ENCODE results near the gene CNTFR.

Gene CNTFR

DNA sequence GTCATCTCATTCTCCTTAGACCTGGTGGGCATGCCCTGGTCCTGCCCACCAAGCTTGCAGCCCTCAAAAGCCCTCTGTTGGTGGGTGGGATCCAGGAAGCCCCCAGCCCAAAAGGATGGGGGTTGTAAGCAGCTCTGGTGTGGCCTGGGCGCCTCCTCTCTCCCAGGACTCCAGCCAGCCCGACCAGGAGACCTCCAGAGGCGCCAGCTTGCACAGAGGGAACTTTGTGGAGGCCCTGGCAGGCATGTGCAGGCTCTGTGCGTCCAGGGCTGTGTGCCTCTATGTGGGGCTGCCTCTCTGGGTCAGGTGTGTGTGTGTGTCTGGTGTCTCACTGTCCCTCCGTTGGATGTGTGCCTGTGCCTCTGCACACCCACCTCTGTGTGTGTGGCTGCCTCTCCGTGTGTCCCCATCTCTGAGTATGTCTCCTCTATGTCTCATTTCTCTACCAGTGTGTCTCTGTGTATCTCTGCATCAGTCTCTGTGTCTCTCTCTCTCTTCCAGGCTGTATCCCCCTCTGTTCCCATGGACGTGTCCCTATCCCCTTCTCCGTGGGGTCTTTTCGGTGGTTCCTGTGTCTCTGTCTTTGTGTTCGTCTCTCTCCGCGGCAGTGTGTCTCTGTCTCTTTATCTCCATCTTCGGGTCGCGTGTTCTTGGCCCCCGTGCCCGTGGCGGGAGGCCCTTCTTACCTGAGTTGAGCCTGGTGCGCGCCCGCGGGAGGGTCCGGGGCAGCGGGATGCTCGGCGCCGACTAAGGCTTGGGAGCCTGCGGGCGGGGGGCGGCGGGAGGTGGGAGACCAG is 67.2 kb downstream of the CNTFR start:
- DNase-seq = no peak

DNA sequence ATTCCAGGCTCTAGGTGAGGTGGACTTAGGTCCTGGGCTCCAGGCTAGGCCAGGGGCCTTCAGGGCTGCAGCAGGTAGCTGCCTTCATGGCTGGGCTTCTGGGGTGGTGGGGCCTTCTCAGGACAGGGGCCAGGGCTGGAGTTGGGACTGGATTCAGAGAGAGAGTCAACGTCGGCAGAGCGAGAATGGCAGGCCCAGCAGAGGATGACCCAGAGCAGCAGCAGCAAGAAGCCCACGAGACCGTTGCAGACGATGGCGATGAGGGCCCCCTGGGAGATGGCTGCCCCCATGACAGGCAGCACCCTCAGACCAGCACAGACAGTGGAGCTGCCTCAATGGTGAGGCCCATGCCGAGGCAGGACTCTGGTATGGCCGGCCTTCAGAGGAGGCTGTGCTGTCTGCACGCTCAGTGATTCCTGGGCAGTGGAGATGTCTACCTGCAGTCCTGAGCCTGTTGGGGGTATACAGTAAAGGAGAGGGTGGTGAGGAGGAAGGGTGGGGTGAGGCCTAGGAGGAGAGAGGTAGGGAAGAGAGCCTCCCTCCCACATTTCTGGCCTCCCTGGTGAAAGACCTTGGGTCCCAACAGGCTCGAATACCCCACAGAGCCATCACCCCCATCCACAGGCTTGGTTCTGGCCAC is 68.0 kb downstream of the CNTFR start:
- DNase-seq = no peak

DNA sequence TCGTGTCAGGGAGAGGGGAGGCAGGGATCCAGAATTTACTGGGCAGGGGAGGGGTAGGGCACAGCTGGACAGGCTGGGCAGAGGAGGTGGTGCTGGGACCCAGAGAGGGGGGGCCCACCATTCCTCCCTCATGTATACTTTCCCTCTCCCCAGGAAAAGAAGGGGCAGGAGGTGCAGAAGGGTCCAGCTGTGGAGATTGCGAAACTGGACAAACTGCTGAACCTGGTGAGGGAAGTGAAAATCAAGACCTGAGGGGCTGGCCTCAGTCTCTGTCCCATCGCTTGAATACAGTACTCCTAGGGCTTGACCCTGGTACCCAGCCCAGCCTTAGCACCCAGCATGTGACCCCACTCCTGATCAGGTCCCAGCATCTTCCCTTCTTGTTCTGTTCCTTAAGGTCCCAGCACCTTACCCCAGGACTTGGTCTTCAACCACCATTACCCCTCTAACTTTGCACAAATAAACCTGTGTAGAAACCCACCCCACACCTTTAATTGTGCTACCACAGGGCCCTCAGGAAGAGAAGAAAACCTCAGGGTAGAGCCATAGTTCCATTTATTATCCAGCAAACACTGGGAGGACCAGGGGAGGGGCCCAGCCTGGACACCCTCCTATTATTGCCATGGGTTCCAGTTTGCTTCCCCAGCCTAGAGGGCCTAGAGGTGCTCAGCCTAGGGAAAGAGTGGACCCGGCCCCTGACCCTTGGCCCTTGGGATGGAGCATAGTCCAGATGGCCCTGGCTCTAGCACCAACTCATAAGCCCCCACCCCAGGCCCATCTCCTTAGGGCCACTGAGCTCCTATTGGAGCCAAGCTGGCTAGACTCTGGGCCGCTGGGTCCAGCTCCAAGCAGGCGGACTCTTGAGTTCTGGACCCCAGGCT is 68.8 kb downstream of the CNTFR start:
- DNase-seq = no peak

DNA sequence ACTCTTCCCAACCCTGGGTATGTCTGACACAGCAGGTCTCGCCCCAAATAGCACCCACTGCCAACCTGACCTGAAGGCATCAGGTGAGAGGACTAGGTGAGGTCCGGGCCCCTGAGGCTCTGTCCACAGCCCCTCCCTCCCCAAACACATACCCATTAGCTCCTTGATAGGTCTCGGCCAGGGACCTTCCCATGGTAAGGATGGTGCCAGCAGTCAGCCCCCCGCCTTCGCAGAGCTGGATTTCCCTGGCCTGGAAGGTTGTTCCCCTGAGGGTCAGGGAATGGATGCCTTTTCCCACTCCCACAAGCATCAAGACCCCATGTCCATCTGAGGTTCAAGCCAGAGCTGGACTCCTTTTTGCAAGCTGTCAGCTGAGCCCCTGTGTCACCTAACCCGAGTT is 69.4 kb downstream of the CNTFR start:
- no peak for DNase-seq

DNA sequence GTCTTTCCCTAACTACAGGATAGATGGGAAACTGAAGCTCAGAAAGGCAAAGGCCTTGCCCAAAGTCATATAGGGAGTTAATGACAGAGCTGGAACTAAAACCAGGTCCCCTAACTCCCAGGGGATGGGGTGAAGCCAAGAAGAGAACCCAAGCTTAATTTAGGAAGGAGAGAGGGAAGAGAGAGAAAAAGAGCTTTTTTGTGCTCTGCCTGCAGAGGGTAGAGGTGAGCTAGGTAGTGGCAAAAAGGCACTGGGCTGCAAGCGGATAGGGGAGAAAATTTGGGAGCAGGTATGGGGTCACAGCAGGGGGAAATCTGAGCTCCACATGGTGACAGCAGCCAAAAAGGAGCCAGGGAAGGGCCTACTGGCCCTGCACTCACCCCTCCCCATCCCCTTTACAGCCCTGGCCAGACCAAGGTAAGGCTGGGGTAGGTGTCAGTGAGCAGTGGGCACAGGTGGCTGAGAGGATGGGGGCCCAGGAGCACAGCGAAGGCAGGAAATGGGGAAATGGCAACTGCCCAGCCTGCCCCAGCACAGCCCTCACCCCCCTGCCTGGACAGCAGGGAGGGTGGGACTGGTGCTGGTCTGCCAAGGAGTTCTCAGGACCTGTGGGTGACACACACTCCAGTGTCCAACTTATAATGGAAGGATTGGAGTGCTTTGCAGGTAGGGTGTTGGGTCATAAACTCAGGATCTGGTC is 70.1 kb downstream of the CNTFR start:
- DNase-seq = no peak

DNA sequence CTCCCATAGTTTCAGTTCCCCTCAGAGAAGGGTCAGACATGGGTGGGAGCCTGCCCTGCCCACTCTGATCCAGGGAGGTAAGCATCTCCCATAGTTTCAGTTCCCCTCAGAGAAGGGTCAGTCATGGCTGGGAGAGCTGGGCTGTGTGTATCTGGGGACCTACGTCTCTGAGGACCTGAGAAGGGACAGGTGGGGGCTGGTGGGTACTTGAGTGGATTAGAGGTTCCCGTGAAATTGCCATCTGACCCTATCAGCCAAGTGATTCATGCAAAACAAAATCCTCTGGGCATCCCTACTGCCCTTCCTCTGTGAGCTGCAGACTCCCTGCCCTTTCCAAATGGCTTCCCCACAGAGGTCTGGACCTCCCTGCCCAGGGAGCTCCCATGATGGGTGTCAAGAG is 70.6 kb downstream of the CNTFR start:
- no peak for DNase-seq

DNA sequence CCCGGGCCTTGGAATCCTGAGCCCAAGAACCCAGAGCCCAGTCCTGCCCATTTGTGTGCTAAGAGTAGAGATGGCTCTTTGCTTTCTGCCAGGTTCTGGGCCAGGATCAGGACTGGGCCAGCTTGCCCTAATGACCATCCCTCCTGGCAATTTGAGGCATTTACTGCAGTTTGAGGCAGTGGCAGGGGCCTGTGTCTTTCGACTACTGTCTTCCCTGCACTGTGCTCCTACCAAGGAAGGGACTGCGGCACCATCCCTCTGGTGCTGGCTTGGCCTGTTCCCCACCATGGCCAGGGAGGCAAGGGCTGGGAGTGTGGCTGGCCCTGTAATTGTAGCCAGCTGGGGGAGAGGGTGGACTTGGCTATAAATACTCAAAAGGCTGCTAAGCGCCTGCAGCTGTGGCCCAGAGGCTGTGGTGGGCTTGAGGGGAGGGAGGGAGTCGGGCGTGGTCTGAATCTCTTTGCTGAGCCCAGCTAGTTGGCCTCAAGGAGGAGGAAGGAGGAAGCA is 71.4 kb downstream of the CNTFR start:
- DNase-seq = no peak

DNA sequence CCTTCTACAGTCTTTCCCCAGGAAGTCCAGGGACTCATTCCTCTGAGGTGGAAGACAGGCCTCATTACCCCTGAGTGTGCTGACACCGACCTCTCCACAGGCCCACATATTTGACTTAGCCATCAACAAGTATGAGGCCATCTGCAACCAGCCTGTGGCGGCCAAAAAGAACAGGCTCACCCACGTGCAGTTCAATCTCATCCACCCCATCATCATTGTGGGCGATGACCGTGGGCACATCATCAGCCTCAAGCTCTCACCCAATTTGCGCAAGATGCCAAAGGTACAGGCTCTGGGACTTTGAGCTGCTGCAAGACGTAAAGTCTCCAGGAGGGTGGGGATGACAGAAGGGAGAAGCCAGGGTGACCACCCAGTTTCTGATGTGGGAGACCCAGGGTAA is 72.3 kb downstream of the CNTFR start:
- no peak for DNase-seq

DNA sequence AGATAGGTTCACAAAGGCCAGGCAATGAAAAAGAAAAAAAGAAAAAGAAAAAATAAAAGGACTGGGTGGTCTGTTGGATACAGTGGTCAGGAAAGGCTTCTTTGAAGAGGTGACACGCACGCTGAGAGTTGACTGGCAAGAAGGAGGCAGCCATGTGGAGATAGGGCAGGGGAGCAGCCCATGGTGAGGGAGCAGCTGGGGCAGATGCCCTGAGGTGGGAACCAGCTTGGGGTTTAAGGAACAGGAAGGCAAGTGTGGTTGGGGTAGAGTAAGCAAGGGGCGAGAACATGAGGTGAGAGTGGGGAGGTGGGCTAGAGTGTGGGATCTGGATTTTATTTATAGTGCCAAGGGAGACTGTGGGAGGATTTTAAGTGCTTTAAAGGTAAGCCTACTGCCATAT is 73.6 kb downstream of the CNTFR start:
- no peak for DNase-seq

DNA sequence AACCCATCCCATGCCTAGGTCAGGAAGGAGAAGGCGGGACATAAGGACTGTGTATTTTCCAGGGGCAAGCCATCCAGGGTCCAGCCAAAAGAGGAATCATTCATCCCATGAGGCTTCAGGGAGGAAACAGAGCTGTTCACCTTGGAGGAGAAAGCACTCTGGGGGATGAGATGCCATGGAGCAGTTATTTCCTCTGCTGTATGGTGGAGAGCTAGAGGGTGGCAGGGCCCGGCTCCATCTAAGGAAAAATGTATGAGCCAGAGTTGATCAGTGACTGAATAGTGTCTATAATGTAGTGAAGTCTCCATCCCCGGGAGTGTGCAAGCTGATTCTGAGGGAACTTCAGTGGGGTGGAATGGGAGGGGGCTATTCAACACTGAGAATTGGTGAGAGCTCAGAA is 74.7 kb downstream of the CNTFR start:
- no peak for DNase-seq

DNA sequence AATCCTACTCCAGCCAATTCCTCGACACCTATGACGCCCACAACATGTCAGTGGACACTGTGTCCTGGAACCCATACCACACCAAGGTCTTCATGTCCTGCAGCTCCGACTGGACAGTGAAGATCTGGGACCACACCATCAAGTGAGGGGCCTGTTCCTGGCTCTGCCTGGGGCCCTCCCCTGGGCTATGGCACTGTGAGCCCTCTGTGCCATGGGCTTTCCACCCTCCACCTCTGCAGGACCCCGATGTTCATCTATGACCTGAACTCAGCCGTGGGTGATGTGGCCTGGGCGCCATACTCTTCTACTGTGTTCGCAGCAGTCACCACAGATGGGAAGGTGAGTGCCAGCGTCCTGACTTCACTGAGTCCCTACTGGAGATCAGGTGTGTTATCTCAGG is 75.1 kb downstream of the CNTFR start:
- DNase-seq = no peak

DNA sequence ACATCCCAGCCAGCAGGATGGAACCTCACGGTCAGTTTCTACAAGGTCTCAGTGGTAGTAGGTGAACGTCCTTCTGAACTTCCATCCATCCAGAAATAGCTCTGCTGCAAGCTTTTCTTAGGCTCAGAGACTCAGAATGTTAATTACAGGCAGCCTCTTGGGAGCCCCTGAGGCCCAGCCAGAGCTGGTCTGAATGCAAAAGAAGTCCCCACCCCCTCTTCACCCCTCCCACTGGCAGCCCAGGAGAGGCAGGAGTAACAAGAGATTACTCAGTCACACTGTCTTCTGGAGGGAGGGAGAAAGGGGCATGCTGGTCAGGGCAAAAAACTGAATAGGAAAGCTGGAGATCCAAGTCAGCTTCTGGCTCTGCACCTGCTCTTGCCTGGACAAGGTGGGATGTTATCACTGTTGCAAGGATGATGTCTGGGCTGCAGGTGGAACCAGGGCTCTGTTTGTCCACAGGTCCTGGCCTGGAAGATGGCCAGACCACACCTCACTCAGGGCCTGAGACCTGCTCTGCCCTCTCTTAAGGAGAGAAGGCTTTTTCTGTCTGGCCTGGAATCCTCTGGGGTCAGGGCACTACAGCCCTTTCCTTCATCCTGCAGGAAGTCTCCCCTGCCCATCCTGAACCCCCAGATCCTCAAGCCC is 75.8 kb downstream of the CNTFR start:
- no peak for DNase-seq

DNA sequence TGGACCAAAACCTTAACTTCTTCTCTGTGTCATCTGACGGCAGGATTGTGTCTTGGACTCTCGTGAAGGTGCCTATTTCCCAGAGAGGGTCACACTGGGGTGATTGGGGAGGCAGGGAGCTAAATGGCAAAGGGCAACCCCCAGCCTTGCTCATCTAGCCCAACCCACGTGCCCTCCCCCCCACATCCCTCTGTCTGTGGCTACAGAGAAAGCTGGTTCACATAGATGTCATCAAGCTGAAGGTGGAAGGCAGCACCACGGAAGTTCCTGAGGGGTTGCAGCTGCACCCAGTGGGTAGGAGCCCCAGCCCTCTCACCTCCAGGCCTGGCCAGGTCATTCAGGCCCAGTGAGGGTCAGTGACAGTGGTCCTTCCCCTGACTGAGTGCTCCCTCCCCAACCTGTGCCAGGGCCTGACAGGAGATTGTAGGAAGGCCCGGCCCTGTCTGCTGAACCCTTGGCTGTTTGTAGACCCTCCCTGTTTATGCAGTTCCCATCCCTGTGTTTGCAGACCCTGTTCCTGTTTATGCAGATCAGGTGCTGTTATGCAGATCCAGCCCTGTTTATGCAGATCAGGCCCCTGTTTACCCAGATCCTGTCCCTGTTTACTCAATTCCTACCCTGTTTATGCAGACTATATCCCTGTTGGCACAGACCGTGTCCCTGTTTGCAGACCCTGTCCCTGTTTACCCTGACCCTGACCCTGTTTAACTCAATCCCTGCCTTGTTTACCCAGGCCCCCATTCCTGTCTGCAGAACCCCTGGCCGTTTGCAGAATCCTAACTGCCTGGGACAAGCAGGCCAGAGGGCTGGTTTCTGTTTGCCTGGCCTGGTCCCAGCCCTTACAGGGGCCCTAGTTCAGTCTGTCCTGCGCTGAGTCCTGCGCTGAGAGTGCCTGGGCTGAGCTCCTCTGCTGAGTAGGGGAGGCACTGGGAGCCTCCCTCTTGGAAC is 77.1 kb downstream of the CNTFR start:
- no peak for DNase-seq

DNA sequence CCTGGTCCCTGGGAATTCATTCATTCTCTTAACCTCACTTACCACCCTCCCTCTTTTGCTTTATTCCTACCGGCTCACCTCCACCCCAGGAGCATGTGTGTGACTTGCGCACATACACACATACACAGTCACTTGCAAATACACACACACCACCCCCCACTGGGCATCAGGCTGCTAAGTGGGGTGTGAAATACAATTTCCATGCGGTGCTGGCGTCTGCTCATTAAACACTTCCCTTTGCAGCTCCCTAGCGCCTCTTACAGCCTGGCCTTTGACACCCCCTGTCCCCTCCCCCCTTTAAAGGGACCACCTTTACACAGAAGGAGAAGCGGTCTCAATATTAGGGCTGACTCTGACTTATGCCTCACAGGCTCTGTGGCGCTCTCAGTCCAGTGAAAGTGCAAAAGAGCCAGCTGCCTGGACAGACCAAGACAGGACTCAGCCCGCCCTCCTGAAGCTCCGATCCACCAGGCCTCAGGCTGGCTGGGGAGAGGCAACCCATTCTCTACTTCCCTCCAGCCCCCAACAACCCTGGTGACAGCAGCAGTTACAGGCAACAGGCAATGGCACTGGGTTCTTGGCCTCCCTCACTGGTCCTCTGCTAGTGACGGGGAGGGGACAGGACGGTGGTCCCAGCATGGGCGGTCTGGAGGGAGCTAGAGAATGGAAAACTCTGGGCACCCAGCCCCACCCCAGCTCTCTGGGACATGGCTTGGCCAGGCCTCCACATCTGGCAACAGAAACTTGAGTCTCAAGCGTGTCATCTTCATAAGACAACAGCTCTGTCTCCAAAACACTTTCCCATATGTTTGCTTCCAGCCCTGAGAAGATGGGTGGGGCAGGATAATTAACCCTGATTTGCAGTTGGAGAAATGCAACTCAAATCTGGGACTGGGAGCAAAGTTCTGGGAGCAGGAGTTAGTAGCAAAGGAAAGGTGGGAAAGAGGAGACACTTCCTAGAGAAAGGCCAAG is 78.7 kb downstream of the CNTFR start:
- DNase-seq = no peak

DNA sequence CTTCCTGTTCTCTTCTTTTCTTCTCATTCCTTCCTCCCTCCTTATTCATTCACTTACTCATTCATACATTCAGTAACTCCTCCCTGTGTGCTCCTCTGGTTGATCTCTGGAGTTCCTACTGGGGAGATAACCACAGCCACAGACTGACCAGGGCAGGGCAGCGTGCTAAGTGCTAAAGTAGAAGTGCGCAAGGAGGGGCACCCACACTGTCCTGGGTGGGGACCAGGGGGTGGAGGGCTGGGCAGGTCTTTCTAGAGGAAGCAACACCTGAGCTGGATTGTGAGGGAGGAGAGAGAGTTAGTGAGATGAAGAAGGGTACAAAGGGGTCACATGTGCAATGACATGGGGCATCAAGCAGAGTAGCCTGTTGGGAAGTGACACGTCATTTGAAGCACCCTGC is 80.6 kb downstream of the CNTFR start:
- DNase-seq = no peak

DNA sequence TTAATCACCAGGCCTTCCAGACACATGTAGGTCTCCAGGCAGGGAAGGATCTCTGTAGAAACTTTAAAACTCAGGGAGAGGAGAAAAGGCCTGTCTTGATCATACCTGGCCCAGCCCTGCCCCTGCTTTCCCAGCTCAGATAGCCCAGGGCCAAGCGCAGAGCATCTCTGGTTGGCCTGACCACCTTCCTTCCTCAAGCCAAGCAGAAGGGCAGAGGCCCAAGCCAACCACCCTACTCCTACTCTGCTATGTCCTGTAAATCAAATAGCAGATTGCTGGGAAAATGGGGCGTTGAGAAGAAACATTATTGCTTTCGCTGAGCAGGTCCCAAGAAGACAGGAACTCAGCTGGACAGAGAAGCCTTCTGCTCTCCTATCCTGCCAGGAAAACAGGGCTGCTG is 81.1 kb downstream of the CNTFR start:
- DNase-seq = no peak

DNA sequence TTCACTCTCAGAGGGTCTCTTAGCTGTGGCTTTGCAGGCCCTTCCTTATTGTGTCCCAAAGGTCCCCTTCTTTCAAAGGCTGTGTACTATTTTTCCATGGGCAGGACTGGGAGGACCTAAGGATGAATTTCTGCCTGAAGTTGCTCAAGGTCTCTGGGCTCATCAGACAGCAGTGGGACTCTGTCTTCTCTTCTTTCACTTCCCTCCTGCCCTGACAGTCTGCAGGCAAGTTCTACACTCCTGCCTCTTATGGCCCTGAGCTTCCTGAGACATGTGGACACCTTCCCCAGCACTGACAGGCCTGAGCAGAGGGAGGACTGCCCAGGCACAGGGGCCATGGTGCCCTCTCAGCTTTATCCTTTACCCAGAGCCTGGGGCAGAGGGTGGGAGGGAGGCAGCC is 81.6 kb downstream of the CNTFR start:
- no peak for DNase-seq

DNA sequence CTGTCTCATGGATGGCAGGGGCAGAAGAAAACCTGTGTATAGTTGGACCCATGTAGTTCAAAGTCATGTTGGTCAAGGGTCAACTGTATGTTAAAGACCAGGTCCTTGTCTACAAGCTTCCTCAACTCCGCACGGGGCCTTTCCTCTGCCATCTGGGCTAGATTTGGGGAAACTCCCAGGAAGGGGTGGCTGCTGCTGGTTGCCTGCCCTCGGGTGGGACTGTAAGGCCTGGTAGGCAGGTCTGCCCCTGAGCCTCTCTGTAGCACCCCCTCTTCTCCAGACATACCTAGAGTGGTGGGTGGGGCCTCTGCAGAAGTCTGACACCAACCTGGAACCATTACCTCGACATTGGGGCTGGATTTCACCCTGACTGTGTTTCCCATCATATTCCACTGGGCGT is 82.0 kb downstream of the CNTFR start:
- DNase-seq = no peak

DNA sequence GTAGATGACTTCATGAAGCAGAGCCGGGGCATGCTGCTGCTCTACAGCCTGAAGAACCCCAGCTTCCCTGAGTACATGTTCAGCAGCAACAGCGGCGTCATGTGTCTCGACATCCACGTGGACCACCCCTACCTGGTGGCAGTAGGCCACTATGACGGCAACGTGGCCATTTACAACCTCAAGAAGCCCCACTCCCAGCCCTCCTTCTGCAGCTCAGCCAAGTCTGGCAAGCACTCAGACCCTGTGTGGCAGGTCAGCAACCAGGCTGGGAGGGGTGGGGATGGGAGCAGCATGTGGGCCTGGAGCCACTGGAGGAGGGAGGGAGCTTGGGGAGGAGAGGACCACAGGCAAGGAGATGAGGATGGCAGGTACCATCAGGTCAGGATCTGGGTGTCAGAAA is 82.9 kb downstream of the CNTFR start:
- no peak for DNase-seq

Data from bone marrow (tissue), 2 donors.